ENCODE data around the gene PPP1R1A.

Gene PPP1R1A

GRCh38 chr12:54603173-54603814 is 14.8 kb upstream of the PPP1R1A start:
- no peak for DNase-seq (ENCODE audit: low read depth)

DNA sequence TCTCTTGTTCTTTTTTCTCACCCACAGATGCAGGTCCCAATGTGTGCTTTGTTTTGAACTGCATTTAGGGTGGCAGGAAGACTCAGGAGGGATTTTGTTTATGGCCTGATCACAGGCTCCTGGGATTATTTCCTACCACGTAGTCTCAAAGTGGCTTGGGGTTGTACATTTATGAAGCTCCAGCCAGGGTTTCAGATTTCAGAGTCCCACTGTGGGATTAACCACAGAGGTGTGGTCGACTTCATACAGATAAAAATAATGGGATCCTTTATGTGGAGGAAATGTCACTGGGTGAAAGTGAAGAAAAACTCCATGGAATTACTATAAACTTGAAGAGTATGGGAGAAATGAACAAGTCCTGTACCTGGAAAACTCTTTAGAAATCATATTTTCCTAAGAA is 14.2 kb upstream of the PPP1R1A start:
- no peak for DNase-seq (ENCODE audit: low read depth)

- DNase-seq (ENCODE audit: low read depth) = no peak
Measured at GRCh38 chr12:54601841-54602240, 13.4 kb upstream of the PPP1R1A start.

GRCh38 chr12:54598970-54599369 is 10.5 kb upstream of the PPP1R1A start:
- no peak for DNase-seq (ENCODE audit: low read depth)

DNA sequence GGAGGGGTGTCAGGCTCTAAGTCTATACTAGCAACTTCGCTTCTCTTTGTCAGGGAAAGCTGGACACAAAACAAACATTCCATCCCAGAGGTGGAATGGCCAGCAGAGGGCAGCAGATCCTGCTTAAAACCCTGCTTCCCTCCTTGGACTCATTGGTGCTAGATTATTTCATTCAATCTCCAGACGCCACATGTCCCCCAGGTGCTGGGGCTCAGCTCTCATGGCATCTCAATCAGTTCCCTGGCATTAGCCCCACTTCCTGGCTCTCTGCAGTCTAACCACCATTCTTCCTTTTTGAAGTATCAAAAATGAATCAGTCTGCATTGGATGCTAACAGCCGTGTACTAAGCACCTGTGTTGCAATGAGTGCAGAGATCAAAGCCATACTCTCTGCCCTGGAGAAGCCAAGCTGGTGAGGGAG is 8.1 kb upstream of the PPP1R1A start:
- no peak for DNase-seq (ENCODE audit: low read depth)

GRCh38 chr12:54595471-54595870 is 7.0 kb upstream of the PPP1R1A start:
- DNase-seq (ENCODE audit: low read depth) = no peak

DNA sequence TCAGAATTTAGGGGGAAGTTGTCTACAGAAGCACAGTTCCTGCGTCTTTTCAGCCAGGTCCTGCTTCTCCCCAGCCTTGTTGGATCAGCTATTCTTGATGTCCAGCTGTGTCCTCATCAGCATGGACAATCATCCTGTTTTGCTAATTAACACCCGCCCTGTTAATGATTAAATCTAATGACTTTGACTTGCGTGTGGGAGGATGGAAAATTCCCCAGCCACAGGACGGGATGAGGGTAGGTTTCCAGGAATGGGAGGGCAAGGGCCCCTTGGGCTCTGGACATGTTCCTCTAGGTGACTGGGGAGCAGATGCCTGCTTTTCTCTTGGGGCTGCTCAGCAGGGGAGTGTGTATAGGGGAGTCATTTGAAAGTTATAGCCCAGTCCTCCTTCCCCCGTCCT is 5.3 kb upstream of the PPP1R1A start:
- no peak for DNase-seq (ENCODE audit: low read depth)

DNA sequence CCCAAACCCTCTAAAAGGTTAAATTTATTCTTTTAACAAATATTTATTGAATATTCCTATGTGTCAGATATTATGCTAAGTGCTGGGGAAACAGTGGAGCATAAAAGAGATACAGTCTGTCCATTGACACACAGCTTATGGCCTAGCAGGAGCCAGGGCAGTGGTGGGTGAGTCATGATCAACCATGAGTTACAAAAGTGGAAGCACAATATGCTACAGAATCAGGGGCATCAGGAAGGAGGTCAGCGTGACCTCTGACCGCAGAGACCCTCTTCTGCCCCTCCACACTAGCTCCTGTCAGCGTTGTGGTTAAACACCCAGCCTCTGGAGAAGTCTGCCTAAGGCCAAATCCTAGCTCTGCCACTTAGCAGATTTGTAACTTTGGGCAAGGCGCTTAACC is 4.7 kb upstream of the PPP1R1A start:
- DNase-seq (ENCODE audit: low read depth) = no peak

DNA sequence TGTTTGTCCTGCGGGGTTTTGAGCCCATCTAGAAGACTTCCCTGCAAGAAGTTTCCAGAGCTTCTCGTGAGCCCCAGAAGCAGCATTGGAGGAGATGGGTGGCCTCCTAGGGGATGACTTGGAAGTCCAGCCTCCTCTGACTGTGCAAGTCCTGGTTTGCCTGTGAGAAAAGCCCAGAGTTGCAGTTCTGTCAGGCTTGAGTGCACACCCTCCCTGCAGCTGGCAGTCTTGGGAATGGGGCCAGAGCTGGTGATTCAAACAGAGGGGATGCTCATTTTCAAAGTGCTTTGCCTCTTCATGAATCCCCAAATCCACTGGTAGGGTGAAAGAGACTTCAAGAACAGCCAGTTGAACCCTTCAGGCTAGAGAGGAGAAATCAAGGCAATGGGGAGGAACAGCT is 3.9 kb upstream of the PPP1R1A start:
- DNase-seq (ENCODE audit: low read depth) = no peak

DNA sequence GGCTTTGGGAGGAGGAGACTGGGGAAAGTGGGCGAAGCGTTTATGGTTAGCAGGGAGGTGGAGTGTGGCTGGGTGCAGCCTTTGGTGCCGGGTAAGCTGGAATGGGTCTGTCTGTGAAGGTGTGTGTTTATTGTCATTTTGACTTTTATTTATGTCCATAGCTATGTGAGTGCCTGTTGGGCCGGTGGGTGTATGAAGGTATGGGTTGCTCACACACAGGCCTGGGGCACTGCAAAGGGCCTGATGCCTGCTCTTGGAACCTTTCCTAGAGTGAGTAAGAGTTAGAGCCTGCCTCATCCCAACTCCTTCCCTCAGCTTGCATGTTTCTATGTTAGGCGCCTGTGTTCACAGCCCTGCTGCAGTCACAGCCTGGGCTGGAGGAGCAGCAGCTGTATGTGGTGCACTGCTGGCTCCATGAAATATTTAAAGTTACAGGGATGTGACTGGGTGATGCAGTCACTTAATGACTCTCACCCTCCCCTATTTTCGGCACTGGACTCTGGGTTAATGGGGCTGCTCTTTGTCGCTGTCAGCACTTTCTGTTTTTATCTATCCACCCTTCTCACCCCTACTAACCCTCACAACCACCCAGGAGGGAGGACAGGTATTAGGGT is 2.6 kb upstream of the PPP1R1A start:
- no peak for DNase-seq (ENCODE audit: low read depth)

DNA sequence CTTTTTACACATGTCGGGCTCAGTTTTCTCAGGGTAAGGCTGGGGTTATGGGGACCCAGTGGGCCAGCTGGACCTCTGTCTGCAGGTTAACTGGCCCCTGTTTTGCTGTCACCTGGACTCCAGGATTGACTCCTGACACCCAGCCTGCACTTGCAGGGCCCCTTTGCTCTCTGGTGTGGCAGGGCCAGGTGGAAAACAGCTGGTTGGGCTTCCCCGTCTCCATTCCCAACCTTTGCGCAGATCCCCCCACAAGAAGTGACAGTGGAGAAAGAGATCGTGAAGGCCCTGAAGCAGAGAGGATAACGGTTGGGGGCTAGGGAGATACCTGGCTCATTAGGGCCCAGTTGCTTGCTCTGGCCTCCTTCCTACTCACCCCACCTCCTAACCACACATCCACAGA is 1.5 kb upstream of the PPP1R1A start:
- DNase-seq (ENCODE audit: low read depth) = no peak

GRCh38 chr12:54588890-54589267 is 420 bp upstream of the PPP1R1A start:
- no peak for DNase-seq (ENCODE audit: low read depth)

GRCh38 chr12:54587315-54587873 is 1.1 kb downstream of the PPP1R1A start:
- no peak for DNase-seq (ENCODE audit: low read depth)

DNA sequence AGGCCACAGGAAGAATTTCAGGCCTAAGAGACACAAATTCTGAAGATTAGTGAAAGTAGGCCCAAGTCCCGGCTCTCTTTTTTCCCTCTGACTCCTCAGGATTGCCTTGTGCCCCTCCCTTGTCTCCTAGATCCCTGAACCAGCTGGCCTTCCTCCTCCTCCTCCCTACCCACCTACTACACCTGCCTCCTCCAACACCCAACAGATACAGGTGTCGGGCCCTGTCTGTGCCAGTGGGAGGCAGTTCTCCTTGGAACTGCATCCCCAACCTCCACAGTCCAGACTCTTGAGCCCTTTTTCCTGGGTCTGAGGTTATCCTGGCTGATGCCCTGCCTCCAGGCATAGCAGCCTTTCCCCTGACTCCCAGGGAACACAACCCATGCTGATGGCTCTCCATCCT is 1.8 kb downstream of the PPP1R1A start:
- no peak for DNase-seq (ENCODE audit: low read depth)

DNA sequence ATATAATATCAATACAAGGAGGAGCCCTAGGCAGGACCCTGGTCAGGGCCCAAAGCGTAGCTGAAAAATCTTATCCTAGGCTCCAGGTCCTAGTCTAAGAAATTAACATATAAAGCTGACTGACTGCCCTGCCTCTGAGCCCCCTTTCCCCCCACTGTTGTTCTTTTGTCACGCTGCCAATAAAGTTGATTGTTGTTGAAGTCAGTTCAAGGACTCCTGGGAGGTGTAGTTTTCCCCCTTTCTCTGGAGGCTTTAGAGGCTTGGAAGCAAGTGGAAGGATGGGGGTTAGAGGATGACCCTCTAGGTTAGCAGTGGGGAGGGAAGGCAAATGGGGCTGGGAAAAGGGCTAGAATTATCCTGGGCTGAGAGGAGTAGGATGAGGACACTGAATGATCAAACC is 3.2 kb downstream of the PPP1R1A start:
- no peak for DNase-seq (ENCODE audit: low read depth)

GRCh38 chr12:54584128-54584527 is 4.3 kb downstream of the PPP1R1A start:
- no peak for DNase-seq (ENCODE audit: low read depth)

DNA sequence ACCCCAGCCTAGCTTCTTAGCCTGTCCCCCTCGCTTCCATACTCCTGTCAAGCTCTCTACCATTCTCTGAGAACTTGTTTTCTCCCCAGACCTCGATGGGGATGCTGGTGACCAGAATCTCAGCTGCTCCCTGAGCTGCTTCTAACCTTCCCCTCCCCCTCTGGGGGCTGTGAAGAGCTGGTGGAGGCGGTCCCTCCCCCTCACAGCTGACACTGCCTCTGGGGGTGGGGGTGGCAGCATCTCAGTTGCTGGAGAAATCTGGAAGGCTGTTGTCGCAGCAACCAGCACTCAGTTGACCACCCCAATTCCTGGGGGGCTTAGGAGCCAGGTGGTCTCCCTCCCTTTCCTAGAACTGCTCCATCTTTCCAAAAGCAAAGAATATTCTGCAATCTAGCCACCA is 4.7 kb downstream of the PPP1R1A start:
- no peak for DNase-seq (ENCODE audit: low read depth)

DNA sequence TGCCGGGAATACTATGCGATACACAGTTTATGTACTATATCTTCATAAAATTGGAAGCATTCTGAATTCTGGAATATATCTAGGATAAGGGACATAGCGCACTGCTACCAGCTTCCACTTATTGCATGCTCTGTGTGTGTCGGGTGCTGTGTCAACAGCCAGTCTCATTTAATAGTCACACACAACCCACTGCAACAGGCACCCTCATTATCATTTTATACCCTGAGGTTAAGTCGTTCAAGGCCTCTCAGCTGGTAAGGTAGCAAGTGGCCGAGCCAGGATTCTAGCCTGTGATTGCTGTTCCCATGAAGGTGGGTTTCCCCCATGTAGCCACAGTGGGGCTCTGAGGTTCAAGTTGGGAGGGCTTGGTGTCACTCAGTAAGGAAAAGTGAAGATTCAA is 7.0 kb downstream of the PPP1R1A start:
- no peak for DNase-seq (ENCODE audit: low read depth)

DNA sequence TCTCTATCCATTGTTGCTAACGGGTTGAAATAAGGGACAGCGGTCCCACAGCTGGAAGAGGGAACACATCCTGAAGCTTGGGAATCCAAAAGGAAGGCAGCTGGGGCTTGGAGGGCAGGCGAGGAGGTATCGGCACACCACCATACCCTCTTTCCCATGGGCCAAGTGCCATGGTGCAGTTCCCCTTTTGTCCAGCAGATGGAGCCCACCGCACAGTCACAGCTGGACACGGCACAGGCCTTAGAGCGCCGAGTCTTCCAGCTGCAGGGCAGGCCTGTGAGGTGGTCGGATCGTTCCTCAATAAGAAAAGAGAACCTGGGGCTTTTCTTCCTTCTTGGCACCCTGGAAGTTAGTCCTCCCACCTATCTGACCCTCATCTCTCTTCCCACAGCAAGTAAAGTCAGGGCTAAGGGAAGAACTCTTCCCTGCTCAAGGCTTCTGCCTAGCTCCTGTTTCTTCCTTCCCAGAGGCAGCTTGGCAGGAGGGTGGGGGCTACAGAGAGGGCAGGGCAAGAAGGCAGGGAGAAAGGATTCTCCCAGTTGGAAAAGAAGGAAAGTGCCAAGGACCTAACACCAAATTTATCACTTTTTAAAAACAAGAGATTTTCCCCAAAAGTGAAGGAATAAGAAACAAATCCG is 8.6 kb downstream of the PPP1R1A start:
- no peak for DNase-seq (ENCODE audit: low read depth)

GRCh38 chr12:54579258-54579657 is 9.2 kb downstream of the PPP1R1A start:
- no peak for DNase-seq (ENCODE audit: low read depth)

DNA sequence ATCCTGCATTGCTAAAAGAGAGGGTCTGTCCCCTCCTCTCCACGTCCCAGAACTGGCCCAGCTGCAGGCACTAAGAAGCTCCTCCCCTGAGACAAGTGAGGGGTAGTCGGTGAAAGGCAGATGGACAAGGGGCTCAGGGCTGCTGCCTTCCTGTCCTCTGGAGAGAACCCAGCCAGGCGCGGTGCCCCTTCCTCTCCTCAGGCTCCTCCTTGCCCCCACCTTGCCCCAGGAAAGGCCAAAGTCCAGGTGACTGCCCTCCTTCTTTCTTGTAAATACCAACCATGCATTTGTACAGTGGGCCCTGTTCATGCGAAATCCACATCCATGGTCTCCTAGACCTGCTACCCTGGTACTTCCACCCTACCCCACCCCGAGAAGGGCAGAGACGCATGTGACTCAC is 9.7 kb downstream of the PPP1R1A start:
- no peak for DNase-seq (ENCODE audit: low read depth)

DNA sequence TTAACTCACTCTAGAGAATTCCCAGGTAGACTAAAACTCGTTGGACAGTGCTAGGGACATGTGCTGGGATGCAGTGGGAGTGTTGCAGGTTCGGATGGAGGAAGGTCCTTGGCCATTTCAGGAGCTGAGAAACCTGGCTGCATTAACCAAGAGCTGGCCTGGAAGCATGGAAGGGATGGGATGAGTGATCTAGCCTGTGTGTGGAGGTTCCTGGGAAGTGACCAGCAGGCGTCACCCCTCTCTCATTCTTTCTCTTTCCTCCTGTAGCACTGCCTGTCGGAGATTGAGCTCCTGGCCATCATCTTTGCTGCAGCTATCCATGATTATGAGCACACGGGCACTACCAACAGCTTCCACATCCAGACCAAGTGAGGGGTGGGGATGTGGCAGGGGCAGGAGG is 15.6 kb downstream of the PPP1R1A start:
- DNase-seq (ENCODE audit: low read depth) = no peak
